SH-SY5Y (cell line): ENCODE measurements around the gene KIFBP.

ENCODE experiments used
- GATA2 ChIP-seq: IDR thresholded peaks from 2 replicates; pipeline ENCODE4 v1.6.1; 2011; ENCODE audit warnings: mild to moderate bottlenecking, low read depth, low read length
- GATA3 ChIP-seq: IDR thresholded peaks from 2 replicates; pipeline ENCODE4 v1.6.1; 2011; ENCODE audit warnings: low read depth, mild to moderate bottlenecking, low read length, moderate library complexity

DNA sequence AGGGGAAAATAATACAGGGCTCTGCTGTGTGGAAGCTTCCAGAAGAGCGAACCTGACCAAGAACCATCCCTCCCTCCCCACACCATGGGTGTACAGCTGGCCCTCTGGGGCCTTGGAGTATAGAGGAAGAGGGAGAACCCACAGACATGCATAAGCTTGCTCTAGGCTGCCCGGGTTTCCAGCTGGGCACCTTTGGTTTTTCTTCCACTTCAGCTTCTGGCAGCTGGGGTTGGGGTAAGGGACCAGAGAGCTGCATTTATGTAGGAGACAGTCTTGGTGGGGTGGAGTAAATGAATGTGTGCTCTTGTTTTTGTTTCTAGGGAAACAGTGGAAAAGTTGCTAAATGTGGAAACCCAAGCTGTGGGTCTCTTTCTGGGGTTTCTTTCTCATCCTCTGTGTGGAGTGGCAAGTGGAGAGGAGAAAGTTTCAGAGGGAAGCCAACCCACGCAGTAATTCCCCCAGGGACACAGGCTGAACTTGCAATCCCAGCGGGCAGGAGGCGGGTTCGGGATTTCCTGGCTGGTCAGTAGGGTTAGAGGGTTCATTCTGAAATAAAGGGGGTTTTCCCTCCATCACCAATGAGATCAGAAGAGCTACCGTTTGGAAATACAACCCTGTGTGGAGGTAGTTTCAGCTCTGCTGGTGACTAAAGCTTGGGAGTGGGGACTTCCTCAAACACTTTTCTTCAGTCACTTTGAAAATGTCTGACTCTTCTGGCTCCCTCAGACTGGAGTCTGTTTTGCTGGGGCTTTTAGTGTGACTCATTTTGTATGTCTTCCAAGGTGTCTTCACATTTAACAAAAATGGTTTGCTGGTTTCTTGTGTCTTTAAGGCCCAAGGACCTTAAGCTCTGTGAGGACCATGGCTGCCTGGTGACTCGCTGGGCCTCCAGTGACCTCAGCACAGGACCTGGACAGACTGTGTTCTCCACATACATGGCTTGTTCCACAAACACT, 77.1 kb downstream of the KIFBP start:
- TF ChIP-seq GATA3 = no peak
- TF ChIP-seq GATA2 = no peak
